KOPT-K1 (cell line): ENCODE measurements around the gene TMBIM1.
A peak's percentile ranks its signal among the peaks of the same experiment; 100 is the strongest.
"Not testable (repeated sequence)": the region's sequence is repeated elsewhere in the genome, so short reads cannot be mapped to it uniquely, and the experiment has no call there.

Source experiments
- H3K27ac ChIP-seq: fragments of 200-600 bp; sonication (generic); 2 replicates; pipeline ENCODE4 v1.5.1; 2016; ENCODE audit warnings: antibody characterized with exemption, mild to moderate bottlenecking, low read depth, low read length; ENCODE audit not compliant: poor library complexity, severe bottlenecking
- H3K36me3 ChIP-seq: fragments of 200-600 bp; sonication (generic); 2 replicates; pipeline ENCODE4 v1.5.1; 2017; ENCODE audit warnings: antibody characterized with exemption, mild to moderate bottlenecking, low read length, moderate library complexity; ENCODE audit not compliant: insufficient read depth
- H3K9me3 ChIP-seq: fragments of 200-600 bp; sonication (generic); 2 replicates; pipeline ENCODE4 v1.5.1; 2017; ENCODE audit warnings: antibody characterized with exemption, low read length, mild to moderate bottlenecking; ENCODE audit not compliant: insufficient read depth, poor library complexity, severe bottlenecking

TMBIM1 gene

DNA sequence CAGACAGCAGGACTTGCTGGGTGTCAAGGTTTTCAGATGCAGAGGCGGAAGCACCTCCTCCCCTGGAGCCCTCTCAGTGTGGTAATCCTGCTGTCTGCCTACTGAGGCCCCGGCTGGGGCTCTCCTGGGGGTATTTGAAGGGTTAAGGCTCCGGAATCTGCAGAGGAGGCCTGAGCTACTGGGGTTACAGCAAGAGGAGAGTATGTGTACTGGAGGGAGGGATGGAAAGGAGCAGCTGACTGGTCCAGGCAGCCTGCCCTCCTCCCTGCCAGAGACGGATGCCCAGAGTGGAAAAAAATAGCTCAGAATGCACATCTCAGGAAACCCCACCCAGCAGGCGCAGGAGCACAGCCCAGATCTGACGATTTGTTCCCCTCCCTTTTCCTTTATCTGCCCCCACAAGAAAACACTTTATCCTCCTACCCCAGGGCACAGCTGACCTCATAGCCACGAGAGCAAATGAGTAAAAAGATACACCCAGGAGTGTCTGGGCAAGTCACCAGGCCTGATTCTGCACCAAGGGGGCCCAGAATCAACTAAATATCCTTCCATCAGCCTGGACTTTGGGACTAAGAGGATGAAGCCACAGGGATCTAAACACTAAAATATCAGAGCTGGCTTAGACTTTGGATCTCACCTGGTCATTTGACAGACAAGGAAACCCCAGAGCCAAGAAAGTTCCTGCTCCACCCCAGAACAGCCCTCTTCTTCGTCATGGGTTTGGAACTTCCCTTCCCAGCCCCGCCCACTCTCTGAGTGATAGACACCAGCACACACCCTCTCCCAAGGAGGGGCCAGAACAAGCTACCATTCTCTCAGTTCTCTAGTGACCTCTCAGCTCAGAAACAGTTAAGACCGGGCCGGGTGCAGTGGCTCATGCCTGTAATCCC lies 5.5 kb downstream of the TMBIM1 start:
- Histone ChIP-seq H3K27ac (peak overlapping the region; percentile 74), H3K9me3 (no peaks in the 10 kb centered on the region), H3K36me3 (no peaks in the 10 kb centered on the region)

DNA sequence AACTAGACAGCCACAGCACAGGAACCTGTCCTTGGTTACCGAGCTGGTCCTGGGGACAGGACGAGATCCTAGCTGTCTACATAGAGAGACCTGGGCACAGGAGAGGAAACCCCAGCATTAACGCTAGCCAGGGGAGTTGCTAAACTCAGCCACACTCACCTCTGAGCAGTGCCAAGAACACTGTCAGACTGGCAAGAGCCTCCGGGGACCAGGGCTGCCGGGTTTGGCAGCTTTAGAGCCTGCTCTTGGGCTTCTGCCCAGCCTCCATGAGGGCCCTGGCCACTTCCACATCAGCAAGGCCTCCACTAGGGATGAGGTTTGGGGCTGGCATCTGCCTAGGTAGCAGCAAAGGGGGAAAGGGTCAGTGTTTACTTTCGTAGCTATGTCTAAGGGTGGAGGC lies 6.7 kb downstream of the TMBIM1 start:
- Histone ChIP-seq H3K9me3 (no peaks in the 10 kb centered on the region), H3K27ac (peak overlapping the region; percentile 74), H3K36me3 (no peaks in the 10 kb centered on the region)

DNA sequence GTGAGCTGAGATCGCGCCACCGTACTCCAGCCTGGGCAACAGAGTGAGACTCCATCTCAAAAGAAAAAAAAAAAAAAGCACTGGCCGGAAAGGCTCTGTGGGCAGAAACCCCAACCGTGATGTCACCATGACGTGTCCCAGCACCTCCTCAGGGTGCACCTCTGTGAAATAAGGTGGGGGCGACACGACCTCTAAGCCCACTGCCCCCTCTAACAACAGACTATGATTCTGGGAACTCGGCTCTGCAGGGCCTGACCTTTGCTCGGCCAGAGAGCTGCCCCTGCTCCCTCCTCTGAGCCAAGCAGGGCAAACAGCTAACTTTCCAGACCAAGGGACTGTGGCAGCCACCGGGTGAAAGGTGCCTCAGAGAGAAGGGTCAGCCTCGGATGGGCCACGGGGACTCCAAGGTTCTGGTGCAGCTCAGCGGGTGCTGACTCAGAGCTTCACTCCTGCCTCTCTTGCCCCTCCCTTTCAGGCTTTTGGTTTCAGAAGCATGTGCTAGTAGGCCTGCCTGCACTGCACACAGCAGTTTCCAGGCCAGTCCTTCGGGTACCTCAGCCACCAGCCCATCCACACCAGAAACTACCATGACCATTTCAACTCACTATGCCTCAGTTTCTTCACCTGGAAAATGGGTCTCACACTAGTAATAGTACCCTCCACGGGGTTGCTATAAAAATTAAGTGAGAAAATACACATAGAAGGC lies 8.0 kb downstream of the TMBIM1 start:
- H3K27ac ChIP-seq: no peak overlapping the region
- H3K9me3 ChIP-seq: no peaks in the 10 kb centered on the region
- peaks cover 10% of the 10 kb centered on the region; the same call in 1 of the 2 replicates for H3K36me3 ChIP-seq

DNA sequence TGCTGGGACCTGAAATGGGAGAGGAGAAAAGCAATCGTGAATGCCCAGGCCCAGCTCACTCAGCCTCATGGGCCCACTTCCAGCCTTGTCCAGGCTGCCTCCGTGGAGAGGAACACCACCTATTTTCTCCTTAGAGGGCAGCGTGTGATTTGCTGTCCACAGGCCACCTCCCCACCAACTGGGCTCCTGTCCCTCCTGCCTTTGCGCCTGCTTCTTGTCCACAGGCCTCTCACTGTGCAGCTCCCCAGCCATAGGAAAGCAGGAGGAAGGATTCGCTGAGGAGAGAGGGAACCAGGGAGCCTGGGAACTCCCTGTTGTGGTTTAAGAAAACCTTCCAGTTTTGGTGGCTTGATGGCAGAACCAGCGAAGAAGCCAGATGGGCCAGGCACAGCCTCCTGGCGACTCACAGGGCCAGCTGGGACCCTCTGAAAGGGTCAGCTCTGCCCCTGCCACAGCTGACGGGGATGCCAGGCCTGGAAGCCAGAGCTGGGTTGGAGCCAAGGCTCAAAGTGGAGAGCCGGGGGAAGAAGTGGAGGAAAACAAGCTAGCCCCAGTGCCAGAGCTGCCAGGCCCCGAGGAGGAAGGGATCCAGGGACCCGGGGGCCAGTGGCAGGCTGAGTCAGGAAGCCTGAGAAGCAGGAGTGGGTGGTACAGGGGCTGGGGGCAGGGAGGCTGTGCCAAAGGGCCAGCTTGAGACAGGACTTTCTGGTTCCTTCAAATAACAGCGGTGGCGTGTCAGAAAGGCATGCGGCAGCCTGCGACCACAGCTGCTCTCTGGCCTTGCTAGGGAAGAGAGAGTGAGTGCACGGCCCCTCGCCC lies 9.9 kb downstream of the TMBIM1 start:
- Histone ChIP-seq H3K9me3 (no peaks in the 10 kb centered on the region), H3K36me3 (peaks cover 17% of the 10 kb centered on the region), H3K27ac (no peak overlapping the region)

DNA sequence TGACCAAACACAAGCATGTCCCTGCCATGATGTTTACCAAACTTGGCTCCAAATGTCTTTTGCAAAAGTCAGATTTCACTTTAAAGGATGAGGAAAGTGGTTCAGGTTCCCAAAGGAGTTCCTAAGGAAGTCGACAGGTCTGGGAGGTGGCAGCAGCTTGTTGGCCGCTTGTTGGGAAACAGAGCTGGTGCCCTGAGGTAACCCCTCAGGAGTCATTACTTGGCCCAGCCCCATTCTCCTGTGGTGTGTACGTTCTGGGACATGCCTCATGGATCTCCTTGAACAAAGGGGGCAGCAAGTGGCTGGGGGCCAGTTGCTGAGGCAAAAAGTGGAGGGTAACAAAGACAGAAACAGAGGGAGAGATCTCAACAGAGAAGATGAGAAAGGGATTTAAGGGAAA lies 10.9 kb downstream of the TMBIM1 start:
- Histone ChIP-seq H3K36me3 (peaks cover 26% of the 10 kb centered on the region), H3K9me3 (no peaks in the 10 kb centered on the region), H3K27ac (no peak overlapping the region)

DNA sequence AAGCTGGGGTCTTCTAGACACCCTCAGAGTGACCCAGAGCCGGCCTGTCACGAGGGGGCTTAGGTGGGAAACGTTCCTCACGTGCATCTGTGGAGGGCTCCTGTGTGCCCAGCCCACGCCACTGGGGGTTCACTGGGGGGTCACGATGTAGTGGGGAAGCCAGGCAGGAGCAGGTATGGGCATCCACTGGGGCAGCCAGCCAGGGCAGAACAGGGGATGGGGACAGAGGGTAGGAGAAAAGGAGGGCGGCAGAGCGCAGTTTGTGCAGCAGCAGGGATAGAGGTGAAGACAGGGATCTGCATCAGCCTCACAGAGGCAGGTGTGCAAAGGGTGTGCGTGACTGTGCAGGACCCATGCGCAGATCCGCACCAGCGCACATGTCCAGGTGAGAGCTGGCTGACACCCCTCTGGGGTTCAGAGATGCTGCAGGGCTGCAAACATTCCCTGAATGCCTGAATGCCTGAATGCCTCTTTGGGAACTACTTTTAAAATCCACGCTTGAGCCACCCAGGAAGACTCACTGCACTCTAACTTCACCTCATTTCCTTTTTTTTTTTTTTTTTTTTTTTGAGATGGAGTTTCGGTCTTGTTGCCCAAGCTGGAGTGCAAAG lies 11.9 kb downstream of the TMBIM1 start:
- no peak overlapping the region for H3K27ac ChIP-seq
- H3K9me3 ChIP-seq: no peaks in the 10 kb centered on the region
- peaks cover 37% of the 10 kb centered on the region for H3K36me3 ChIP-seq

DNA sequence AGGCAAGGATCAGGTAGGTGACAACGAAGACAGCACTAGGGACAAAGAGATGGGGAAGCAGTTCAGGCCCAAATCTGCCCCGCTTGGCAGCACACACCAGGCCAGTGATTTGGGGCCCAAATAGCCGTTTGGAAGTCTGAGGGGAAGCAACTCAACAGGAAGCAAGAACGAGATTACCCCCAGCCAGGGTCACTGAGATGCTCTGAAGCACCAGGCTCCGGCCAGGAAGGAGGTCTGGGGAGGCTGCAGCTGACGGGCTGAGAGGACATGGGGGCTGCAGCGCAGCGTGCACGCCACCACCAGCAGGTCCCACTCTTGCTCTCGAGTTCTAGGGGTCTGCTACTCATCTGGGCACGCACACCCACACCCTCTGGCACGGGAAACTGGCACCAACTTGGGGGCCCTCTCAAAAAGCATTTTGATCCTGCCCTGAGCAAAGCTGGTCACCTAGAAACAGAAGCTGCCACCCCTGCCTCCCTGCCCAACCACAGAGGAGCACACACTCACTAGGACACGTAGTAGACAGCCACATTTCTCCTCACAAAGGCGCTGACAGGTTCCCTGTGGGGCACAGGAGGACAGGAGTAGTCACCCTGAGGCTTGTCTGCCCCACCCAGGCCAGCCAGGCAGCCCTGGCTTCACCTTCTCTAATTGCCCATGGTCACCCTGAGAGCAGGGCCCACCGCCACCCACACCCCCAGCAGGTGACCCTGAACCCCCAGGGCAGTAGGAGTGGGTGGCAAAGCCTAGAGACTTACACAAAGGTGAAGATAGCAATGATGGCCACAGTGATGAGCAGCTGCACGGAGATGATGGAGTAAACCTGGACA lies 13.6 kb downstream of the TMBIM1 start:
- H3K27ac ChIP-seq: no peak overlapping the region
- H3K36me3 ChIP-seq: peaks cover 53% of the 10 kb centered on the region
- H3K9me3 ChIP-seq: no peaks in the 10 kb centered on the region

DNA sequence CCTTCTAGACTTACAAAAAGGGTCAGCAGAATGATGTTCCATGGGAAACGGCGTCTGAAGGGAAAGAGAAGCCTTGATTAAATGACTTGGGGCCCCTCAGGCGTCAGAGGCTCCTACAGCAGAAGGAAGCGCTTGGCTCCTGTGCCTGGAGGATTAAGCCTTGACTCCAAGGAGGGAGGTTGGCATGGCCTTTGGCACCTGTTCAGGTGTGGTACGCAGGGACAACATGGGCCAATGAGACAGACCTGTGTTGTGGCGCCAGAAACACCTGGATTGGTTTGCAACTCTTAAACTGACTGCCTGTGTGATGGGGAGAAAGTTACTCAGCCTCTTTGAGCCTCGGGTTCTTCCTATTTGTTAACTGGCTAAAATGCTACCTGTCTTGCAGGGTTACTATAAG lies 14.4 kb downstream of the TMBIM1 start:
- H3K27ac ChIP-seq: no peak overlapping the region
- no peaks in the 10 kb centered on the region for H3K9me3 ChIP-seq
- peaks cover 57% of the 10 kb centered on the region for H3K36me3 ChIP-seq

DNA sequence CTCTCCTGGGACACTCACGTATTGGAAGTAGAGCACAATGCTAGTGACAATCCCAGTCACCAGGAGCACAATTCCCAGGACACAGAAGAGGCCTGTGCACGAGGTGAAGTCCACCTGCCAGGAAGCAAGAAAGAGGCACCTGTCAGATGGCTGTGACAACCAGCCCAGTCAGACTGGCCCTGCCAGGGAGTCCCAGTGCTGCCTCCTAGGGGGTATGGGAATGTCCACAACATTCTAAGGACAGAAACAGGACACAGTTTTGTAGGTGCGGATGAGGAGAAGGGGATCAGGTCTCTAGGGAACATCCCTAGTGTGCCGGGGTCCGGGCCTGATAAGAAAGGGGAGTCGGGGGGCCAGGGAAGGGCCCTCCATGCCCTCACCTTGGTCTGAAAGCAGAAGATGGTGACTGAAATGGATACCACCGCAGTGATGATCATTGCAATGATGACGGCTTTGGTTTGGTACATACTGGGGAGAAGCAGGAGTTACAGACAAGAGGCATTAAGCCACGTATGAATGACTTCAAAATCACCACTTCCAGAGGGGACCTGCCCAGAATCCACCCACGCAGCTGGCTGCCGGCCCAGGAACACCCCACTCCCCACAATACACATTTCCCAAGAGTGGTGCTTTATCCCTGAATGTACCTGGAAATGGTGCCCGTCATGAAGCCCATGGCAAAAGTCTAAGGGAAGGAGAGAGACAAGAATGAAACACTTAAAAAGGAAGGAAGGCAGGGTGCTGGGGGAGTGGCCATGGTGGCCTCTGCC lies 15.1 kb downstream of the TMBIM1 start:
- Histone ChIP-seq H3K9me3 (no peaks in the 10 kb centered on the region), H3K36me3 (peaks cover 60% of the 10 kb centered on the region), H3K27ac (no peak overlapping the region)

DNA sequence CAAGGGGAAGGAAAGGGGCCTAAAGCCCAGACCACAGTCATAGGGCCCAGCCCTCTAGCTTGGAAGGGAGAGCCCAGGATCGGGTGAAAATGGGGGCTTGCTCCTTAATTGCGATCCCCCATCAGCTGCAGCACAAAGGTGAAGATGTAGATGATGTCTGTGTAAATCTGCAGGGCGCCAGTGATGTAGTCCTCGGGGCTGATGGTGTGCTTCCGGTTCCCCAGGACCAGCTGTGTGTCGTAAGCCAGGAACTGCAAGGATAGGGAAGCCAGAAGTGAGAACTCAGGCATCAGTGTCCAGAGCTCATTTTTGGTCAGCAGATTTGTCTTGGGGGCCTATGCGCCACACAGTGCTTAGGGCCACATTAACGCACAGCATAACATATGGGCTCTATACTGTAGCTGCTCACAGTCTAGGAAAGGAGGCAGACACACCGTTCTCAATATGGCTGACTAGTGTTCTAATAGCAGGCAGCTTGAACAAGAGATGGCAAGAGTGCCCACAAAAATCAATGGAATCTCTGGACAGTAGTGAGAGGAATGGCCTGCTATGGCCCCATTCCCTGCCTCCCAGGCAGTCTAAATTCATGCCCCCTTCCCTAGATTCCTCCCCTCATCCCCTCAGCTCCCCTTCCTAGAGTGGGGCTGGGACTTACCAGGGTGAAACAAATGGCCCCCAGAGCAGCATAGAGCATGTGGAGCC lies 16.8 kb downstream of the TMBIM1 start:
- Histone ChIP-seq H3K36me3 (peaks cover 63% of the 10 kb centered on the region), H3K9me3 (no peaks in the 10 kb centered on the region), H3K27ac (no peak overlapping the region)

DNA sequence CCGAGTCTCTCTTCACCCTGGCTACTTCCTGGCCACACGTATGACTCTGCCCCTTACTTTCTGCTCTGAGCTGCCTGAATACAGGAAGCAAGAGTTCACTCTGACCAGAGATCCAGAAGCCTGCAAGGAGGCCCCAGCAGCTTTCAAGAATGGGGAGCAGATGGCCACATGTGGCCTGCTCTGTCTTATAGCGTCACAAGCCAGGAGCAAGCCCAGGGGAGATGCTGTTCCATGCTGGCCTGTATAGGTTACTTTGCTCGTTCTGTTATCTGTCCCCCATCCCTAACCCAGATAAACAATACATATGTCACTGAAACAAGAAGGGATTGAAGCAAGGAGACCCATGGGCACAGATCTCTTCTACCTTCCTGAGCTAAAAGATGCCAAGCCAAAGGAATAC lies 17.7 kb downstream of the TMBIM1 start:
- peaks cover 56% of the 10 kb centered on the region for H3K36me3 ChIP-seq
- no peak overlapping the region for H3K27ac ChIP-seq
- no peaks in the 10 kb centered on the region for H3K9me3 ChIP-seq

DNA sequence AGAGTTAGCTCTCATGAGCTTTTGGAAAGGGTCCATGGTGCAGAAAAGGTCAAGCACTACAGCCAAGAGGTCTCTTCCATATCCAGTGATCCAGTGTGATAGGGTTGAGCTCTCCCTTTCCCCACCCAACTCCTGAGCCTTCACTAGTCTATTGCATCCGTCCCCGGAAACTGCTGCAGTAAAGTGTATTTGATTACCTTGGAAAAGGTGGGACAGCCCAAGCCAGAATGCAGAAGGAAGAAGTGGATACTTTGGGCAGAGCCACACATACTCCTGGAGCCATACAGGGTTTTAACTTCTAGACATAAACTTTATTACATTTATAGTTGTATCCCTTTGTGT lies 18.4 kb downstream of the TMBIM1 start:
- H3K9me3 ChIP-seq: no peaks in the 10 kb centered on the region
- peaks cover 53% of the 10 kb centered on the region for H3K36me3 ChIP-seq
- no peak overlapping the region for H3K27ac ChIP-seq

DNA sequence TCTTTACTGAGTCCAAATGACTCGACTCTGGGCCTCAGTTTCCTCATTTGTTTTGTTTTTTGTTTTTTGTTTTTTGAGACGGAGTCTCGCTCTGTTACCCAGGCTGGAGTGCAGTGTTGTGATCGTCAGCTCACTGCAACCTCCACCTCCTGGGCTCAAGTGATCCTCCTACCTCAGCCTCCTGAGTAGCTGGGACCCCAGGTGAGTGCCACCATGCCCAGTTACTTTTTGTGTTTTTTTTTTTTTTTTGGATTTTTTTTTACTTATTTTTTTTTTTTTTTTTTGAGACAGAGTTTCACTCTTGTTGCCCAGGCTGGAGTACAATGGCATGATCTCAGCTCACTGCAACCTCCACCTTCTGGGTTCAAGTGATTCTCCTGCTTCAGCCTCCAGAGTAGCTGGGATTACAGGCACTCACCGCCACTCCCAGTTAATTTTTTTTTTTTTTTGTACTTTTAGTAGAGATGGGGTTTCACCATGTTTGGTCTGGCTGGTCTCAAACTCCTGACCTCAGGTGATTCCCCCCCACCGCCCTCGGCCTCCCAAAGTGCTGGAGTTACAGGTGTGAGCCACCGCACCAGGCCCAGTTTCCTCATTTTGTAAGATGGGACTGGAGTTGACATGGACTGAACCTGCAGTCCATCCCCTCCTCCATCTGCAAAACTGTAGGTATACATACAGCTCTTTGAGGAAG lies 18.9 kb downstream of the TMBIM1 start:
- not testable (repeated sequence) for H3K9me3 ChIP-seq, H3K27ac ChIP-seq
- peaks cover 53% of the 10 kb centered on the region for H3K36me3 ChIP-seq
